Hematopoietic multipotent progenitor cell treated with erythropoietin and hydrocortisone succinate and interleukin-3 and kit ligand, for 8 days (in vitro differentiated cells): ENCODE results near the gene ARF1.

Experiments
- DNase-seq: peaks from one replicate; pipeline ENCODE4 v3.0.0-alpha.2; 2015

Gene ARF1

GRCh38 chr1:228082214-228082917, at the start of gene ARF1:
Gene ARF1, plus strand, starts transcription at chr1:228082708. Its CDS starts 14,407 bp downstream, at chr1:228097115.
- peak; percentile 94 for DNase-seq

- no peak for DNase-seq
Measured at GRCh38 chr1:228033376-228033775, 49.1 kb upstream of the ARF1 start.

GRCh38 chr1:228034954-228035837, 47.3 kb upstream of the ARF1 start:
- no peak for DNase-seq

- DNase-seq: no peak
Measured at GRCh38 chr1:228035844-228036243, 46.7 kb upstream of the ARF1 start.

- DNase-seq: no peak
Measured at GRCh38 chr1:228036701-228037231, 45.7 kb upstream of the ARF1 start.

GRCh38 chr1:228037401-228038386, 44.8 kb upstream of the ARF1 start:
- peak; percentile 7 for DNase-seq

GRCh38 chr1:228038387-228039005, 44.0 kb upstream of the ARF1 start:
- no peak for DNase-seq

GRCh38 chr1:228039006-228039903, 43.3 kb upstream of the ARF1 start:
- DNase-seq: no peak

GRCh38 chr1:228039986-228040385, 42.5 kb upstream of the ARF1 start:
- no peak for DNase-seq

GRCh38 chr1:228041316-228041715, 41.2 kb upstream of the ARF1 start:
- no peak for DNase-seq

- DNase-seq: no peak
Measured at GRCh38 chr1:228042508-228042907, 40.0 kb upstream of the ARF1 start.

GRCh38 chr1:228043281-228043848, 39.1 kb upstream of the ARF1 start:
- no peak for DNase-seq

GRCh38 chr1:228044961-228045360, 37.5 kb upstream of the ARF1 start:
- DNase-seq: no peak

- no peak for DNase-seq
Measured at GRCh38 chr1:228045405-228045804, 37.1 kb upstream of the ARF1 start.

- DNase-seq: no peak
Measured at GRCh38 chr1:228045871-228046270, 36.6 kb upstream of the ARF1 start.

GRCh38 chr1:228046421-228047182, 35.9 kb upstream of the ARF1 start:
- no peak for DNase-seq

- no peak for DNase-seq
Measured at GRCh38 chr1:228047183-228047466, 35.4 kb upstream of the ARF1 start.

GRCh38 chr1:228048120-228048519, 34.4 kb upstream of the ARF1 start:
- DNase-seq: no peak

- DNase-seq: no peak
Measured at GRCh38 chr1:228048659-228049298, 33.7 kb upstream of the ARF1 start.
